GM04503 (cell line): ENCODE data around the gene RERE.

Experiments
- DNase-seq: peaks from one replicate; pipeline ENCODE4 v3.0.0-alpha.2; 2012; ENCODE audit warnings: low read depth

Gene RERE

DNA sequence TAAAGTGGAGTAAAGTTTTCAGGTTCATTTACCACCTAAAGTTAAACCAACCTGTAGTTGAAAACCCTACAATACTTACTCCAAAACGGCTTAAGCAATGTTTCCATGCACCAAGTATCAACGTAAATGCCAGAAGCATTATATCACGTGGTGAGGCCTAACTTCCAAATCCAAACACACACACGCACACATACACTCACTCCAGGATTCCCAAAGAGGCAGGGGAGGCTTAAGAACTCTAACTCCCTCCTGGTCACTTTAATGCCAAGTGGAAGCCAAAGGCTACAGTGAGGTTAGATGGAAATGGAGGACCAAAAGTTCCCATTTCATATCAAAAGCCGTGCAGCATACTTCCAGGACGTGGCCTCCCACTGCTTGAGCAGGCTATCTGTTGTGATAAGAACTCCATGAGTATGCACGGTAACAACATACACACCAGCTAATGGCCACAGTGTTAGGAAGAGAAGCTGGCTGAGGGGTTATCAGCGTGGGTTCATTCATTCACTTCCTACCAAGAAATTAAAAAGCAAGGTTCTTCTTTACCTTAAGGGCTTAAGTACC, 275.4 kb downstream of the RERE start:
- no peak for DNase-seq

GRCh38 chr1:8540971-8541370, 276.5 kb downstream of the RERE start:
- no peak for DNase-seq

DNA sequence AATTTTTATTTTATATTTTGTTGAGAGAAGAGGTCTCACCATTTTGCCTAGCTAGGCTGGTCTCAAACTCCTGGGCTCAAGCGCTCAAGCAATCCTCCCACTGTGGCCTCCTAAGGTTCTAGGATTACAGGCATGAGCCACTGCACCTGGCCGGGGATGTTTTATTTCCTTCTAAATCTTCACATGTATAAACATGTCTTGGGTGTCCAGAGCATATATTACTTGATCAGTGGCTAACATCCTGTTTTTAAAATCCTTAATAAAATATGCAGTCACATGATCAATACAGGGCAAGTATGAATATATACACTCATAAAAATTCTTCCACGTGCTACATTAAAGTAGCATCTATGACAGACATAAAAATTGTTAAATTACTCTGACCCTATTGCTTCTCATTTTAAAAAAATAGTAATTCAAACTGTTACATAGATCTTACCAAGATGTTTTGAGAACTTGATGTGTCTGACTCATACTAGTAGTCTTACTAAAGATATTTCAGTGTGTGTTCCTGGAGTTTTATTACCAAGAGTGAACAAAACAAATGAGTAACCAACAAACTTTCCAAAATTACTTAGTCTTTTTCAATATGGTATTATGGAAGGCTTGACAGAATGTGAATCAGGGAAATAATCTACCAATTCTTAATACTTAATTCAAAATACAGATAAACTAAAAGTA, 277.0 kb downstream of the RERE start:
- peak; percentile 79 for DNase-seq

- DNase-seq = no peak
Measured at GRCh38 chr1:8539683-8540082, 277.8 kb downstream of the RERE start.

DNA sequence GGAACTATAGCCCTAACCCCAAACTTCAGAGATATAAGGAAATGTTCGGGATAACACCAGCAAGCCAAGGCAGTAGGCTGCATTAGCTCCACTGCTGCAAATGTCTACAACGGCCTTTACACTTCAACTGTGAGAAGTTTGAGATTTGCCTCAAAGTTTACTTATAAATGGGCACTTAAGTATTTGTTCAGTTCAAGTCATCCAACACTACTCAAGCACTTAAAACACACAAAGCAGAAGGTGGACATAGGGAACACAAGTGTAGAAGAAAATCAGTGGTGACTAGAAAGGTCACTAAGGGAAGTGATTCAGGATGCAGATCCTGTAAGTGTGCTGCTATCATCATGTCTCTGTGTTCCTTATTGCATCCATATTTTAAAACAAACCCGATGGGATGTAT, 278.9 kb downstream of the RERE start:
- DNase-seq = no peak

GRCh38 chr1:8537991-8538390, 279.4 kb downstream of the RERE start:
- no peak for DNase-seq

GRCh38 chr1:8536515-8536914, 280.9 kb downstream of the RERE start:
- DNase-seq = no peak

GRCh38 chr1:8533907-8534306, 283.5 kb downstream of the RERE start:
- no peak for DNase-seq

DNA sequence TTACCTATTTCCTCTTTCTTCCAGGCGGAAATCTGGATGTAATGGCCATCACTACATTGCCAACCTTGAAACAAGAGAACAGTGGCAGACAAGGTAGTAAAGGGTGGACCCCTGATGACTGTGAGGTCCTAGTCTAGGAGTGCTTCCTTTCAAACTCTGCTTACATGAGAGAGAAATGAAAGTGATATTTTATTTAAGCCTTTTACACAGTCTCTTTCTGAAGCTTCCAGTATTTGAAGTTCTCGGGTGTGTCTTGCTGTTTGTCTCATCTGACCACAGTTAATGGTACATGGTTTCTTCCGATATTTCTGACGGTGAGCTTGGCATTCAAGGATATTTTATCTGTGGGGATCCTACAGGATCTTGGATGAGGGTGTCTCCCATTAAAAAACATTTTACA, 284.3 kb downstream of the RERE start:
- DNase-seq = no peak

DNA sequence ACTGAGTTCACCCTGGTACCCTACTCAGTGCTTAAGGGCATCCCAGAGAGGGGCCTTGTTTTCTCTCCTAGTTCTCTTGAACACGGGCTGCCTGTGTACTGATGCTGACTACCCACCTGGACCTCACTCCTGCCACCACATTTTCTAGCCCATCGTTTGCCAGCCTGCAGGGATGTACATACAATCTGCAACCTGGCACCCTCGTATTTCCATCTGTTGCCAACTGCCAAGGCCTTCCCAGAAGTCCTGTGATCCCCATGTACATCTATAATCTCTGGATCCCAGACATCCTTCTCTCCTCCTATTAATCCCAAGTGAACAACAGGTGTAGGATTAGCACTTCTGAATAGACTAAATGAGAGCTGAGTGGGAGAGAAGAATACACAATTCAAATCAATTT, 287.5 kb downstream of the RERE start:
- DNase-seq = no peak

- DNase-seq = no peak
Measured at GRCh38 chr1:8527941-8528340, 289.5 kb downstream of the RERE start.

- peak; percentile 87 for DNase-seq
Measured at GRCh38 chr1:8525558-8526275, 291.7 kb downstream of the RERE start.

DNA sequence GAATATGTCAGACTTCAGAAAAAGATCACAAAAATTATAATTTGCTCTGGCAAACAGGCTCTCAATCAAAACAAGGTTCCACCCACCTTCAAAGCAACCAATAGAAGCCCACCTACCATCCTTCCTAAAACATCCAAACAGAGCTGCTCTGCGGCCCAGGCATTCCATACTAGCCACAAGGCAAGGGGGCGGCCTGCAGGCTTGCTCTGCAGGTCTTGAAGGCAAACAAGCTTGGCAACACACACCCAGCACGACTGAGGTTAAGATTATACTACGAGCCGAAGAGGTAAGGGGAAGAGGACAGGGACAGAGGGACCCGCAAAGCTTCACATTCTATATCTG, 292.3 kb downstream of the RERE start:
- no peak for DNase-seq

GRCh38 chr1:8524627-8525157, 292.7 kb downstream of the RERE start:
- DNase-seq = no peak

DNA sequence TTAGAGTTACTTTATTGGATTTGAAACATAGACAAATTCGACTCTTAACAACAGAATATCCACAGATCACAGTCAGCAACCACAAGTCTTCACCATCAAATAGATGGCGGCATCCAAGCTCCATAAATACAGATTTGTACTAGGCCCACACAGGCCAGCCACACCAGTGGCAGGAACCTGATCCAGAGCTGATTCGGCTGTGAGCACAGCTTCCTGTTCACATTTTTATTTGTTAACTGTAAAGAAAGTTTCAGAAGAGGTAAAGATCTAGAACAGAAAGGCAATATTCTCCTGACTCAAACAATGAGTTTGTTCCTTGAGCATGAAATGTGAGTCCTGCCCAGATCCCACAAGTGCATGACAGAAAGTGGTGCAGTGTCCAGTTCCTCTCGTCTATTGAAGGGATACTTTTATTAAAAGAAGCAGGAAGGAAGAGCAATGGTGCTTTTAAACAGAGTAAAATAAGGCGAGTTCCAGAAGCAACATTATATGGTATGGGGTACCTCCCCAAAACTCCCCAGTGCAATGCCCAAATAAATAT, 293.7 kb downstream of the RERE start:
- DNase-seq = no peak

DNA sequence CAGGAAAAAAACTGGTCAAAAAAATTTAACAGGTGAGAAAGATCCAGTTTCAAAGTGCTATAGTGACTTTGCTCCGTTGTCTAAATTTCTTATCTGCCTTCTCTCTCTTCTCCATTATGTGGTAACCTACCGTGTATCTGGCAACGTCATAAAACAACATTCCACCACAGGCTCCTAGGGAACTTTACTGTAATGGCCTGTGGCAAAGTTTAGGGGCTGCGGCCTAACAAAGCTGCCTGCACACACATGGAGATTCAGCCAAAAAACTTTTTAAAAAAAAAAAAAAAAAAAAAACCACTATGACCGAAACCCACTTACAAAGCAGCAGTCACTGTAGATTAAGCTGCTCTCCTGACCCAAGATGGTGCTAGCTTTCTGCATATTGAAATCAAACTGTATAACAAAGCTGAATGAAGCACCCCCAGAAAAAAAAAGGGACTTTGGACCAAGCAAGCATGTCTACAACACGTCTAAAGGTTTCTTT, 296.9 kb downstream of the RERE start:
- DNase-seq = no peak

GRCh38 chr1:8519167-8519566, 298.3 kb downstream of the RERE start:
- no peak for DNase-seq

GRCh38 chr1:8518490-8518801, 299.0 kb downstream of the RERE start:
- no peak for DNase-seq

GRCh38 chr1:8517661-8518489, 299.6 kb downstream of the RERE start:
- DNase-seq = no peak

- no peak for DNase-seq
Measured at GRCh38 chr1:8516793-8517556, 300.5 kb downstream of the RERE start.

DNA sequence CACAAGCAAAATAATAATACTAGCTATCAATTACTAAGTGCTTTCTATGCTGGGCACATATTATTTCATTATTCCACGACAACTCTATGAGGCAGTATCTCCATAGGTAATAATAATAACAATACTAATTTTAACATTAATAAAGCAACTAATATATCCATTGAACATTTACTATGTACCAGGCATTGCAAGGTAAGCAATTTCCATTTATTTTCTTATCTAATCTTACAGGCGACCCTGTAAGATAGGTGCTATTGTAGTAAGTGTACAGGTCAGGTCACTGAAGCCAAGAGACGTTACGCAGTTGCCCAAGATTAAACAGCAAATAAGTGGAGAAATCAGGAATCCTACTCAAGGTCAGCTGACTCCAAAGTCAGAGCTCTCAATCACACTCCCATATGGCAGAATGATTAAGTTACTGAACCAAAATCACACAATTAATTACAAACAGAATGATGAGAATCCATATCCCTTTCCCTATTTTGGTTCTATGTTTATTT, 301.1 kb downstream of the RERE start:
- DNase-seq = no peak
